ENCODE data around the gene PDE4D.

GRCh38 chr5:59275170-59275509 is 618.4 kb downstream of the PDE4D start:
- TF ChIP-seq CTCF (IDR thresholded peaks at IDR 0.05) (no peak), JUN (CRISPR knock-in tag; IDR thresholded peaks at IDR 0.05) (no peak), SP1 (CRISPR knock-in tag; conservative IDR thresholded peaks at IDR 0.05) (no peak), ZNF416 (CRISPR knock-in tag; IDR thresholded peaks at IDR 0.05) (no peak), PRDM15 (CRISPR knock-in tag; IDR thresholded peaks at IDR 0.05) (no peak), HMGXB4 (CRISPR knock-in tag; IDR thresholded peaks at IDR 0.05) (no peak), ZNF425 (CRISPR knock-in tag; conservative IDR thresholded peaks at IDR 0.05) (no peak), USF1 (CRISPR knock-in tag; IDR thresholded peaks at IDR 0.05) (no peak), GABPB1 (CRISPR knock-in tag; IDR thresholded peaks at IDR 0.05) (no peak), CBFB (CRISPR knock-in tag; IDR thresholded peaks at IDR 0.05; ENCODE audit: low read depth) (no peak)
- TF ChIP-seq, protein P1, sequence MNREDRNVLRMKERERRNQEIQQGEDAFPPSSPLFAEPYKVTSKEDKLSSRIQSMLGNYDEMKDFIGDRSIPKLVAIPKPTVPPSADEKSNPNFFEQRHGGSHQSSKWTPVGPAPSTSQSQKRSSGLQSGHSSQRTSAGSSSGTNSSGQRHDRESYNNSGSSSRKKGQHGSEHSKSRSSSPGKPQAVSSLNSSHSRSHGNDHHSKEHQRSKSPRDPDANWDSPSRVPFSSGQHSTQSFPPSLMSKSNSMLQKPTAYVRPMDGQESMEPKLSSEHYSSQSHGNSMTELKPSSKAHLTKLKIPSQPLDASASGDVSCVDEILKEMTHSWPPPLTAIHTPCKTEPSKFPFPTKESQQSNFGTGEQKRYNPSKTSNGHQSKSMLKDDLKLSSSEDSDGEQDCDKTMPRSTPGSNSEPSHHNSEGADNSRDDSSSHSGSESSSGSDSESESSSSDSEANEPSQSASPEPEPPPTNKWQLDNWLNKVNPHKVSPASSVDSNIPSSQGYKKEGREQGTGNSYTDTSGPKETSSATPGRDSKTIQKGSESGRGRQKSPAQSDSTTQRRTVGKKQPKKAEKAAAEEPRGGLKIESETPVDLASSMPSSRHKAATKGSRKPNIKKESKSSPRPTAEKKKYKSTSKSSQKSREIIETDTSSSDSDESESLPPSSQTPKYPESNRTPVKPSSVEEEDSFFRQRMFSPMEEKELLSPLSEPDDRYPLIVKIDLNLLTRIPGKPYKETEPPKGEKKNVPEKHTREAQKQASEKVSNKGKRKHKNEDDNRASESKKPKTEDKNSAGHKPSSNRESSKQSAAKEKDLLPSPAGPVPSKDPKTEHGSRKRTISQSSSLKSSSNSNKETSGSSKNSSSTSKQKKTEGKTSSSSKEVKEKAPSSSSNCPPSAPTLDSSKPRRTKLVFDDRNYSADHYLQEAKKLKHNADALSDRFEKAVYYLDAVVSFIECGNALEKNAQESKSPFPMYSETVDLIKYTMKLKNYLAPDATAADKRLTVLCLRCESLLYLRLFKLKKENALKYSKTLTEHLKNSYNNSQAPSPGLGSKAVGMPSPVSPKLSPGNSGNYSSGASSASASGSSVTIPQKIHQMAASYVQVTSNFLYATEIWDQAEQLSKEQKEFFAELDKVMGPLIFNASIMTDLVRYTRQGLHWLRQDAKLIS (CRISPR knock-in tag; IDR thresholded peaks at IDR 0.05; ENCODE audit: borderline replicate concordance): no peak
- TF ChIP-seq, protein P2, sequence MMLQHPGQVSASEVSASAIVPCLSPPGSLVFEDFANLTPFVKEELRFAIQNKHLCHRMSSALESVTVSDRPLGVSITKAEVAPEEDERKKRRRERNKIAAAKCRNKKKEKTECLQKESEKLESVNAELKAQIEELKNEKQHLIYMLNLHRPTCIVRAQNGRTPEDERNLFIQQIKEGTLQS (CRISPR knock-in tag; conservative IDR thresholded peaks at IDR 0.05): no peak
- TF ChIP-seq, protein P3, sequence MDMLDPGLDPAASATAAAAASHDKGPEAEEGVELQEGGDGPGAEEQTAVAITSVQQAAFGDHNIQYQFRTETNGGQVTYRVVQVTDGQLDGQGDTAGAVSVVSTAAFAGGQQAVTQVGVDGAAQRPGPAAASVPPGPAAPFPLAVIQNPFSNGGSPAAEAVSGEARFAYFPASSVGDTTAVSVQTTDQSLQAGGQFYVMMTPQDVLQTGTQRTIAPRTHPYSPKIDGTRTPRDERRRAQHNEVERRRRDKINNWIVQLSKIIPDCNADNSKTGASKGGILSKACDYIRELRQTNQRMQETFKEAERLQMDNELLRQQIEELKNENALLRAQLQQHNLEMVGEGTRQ (CRISPR knock-in tag; IDR thresholded peaks at IDR 0.05): no peak
- TF ChIP-seq, protein P4, sequence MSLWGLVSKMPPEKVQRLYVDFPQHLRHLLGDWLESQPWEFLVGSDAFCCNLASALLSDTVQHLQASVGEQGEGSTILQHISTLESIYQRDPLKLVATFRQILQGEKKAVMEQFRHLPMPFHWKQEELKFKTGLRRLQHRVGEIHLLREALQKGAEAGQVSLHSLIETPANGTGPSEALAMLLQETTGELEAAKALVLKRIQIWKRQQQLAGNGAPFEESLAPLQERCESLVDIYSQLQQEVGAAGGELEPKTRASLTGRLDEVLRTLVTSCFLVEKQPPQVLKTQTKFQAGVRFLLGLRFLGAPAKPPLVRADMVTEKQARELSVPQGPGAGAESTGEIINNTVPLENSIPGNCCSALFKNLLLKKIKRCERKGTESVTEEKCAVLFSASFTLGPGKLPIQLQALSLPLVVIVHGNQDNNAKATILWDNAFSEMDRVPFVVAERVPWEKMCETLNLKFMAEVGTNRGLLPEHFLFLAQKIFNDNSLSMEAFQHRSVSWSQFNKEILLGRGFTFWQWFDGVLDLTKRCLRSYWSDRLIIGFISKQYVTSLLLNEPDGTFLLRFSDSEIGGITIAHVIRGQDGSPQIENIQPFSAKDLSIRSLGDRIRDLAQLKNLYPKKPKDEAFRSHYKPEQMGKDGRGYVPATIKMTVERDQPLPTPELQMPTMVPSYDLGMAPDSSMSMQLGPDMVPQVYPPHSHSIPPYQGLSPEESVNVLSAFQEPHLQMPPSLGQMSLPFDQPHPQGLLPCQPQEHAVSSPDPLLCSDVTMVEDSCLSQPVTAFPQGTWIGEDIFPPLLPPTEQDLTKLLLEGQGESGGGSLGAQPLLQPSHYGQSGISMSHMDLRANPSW (CRISPR knock-in tag; conservative IDR thresholded peaks at IDR 0.05; ENCODE audit: low read depth): no peak
